OCI-LY1 (cell line): ENCODE results near the gene ARHGEF12.

ENCODE experiments used
- H2AFZ ChIP-seq: fragments of 200-600 bp; sonication (generic), shearing (Covaris generic); 2 replicates; pipeline ENCODE4 v1.6.0; 2014; ENCODE audit warnings: antibody characterized with exemption, mild to moderate bottlenecking, low read length
- H3F3A ChIP-seq: fragments of 200-600 bp; sonication (generic), shearing (Covaris generic); 2 replicates; pipeline ENCODE4 v1.6.0; 2014; ENCODE audit warnings: mild to moderate bottlenecking, antibody characterized with exemption, low read length, moderate library complexity; ENCODE audit not compliant: insufficient read depth
- H3K27ac ChIP-seq: fragments of 200-600 bp; sonication (generic); 2 replicates; pipeline ENCODE4 v1.5.1; 2014; ENCODE audit warnings: low read length, mixed run types, mild to moderate bottlenecking, low read depth; ENCODE audit not compliant: poor library complexity, severe bottlenecking
- H3K27me3 ChIP-seq: fragments of 200-600 bp; sonication (generic); 2 replicates; pipeline ENCODE4 v1.6.0; 2014; ENCODE audit warnings: antibody characterized with exemption, mild to moderate bottlenecking, low read length, moderate library complexity; ENCODE audit not compliant: insufficient read depth
- H3K36me3 ChIP-seq: fragments of 200-600 bp; sonication (generic); 2 replicates; pipeline ENCODE4 v1.6.1; 2014; ENCODE audit warnings: mild to moderate bottlenecking, antibody characterized with exemption, low read length, moderate library complexity, mixed read lengths; ENCODE audit not compliant: insufficient read depth
- H3K4me1 ChIP-seq: fragments of 200-600 bp; sonication (generic); 2 replicates; pipeline ENCODE4 v1.5.1; 2014; ENCODE audit warnings: mild to moderate bottlenecking, low read length, moderate library complexity; ENCODE audit not compliant: insufficient read depth, severe bottlenecking
- H3K4me2 ChIP-seq: fragments of 200-600 bp; sonication (generic), shearing (Covaris generic); 2 replicates; pipeline ENCODE4 v1.6.1; 2014; ENCODE audit warnings: low read length
- H3K4me3 ChIP-seq: fragments of 200-600 bp; sonication (generic); 2 replicates; pipeline ENCODE4 v1.5.1; 2014; ENCODE audit warnings: low read length, low read depth, mild to moderate bottlenecking, mixed read lengths; ENCODE audit not compliant: poor library complexity, severe bottlenecking
- H3K79me2 ChIP-seq: fragments of 200-600 bp; shearing (Covaris generic); 2 replicates; pipeline ENCODE4 v1.6.1; 2016; ENCODE audit warnings: mixed run types, low read length, mixed read lengths; ENCODE audit not compliant: insufficient read depth
- H3K9ac ChIP-seq: fragments of 200-600 bp; sonication (generic), shearing (Covaris generic); 2 replicates; pipeline ENCODE4 v1.6.1; 2014; ENCODE audit warnings: mild to moderate bottlenecking, low read length, mixed read lengths
- H3K9me2 ChIP-seq: fragments of 200-600 bp; sonication (generic), shearing (Covaris generic); 2 replicates; pipeline ENCODE4 v1.6.1; 2014; ENCODE audit warnings: low read depth, mild to moderate bottlenecking, low read length, mixed read lengths
- H3K9me3 ChIP-seq: fragments of 200-600 bp; shearing (Covaris generic); 2 replicates; pipeline ENCODE4 v1.6.1; 2014; ENCODE audit warnings: low read length, mixed read lengths
- H4K20me1 ChIP-seq: fragments of 200-600 bp; sonication (generic), shearing (Covaris generic); 2 replicates; pipeline ENCODE4 v1.6.0; 2016; ENCODE audit warnings: mild to moderate bottlenecking, low read length; ENCODE audit not compliant: insufficient read depth
- CTCF ChIP-seq: fragments of 200-600 bp; sonication (generic), shearing (Covaris generic); IDR thresholded peaks from 2 replicates; pipeline ENCODE4 v1.5.1; 2017; ENCODE audit warnings: mild to moderate bottlenecking, antibody characterized with exemption, low read length, moderate library complexity, mixed read lengths
- EZH2 ChIP-seq: fragments of 200-600 bp; sonication (generic), shearing (Covaris generic); IDR thresholded peaks from 2 replicates; pipeline ENCODE4 v1.8.0; 2017; ENCODE audit warnings: borderline replicate concordance, mixed run types, mild to moderate bottlenecking, antibody characterized with exemption, low read length, moderate library complexity, mixed read lengths

The ARHGEF12 gene

GRCh38 chr11:120303004-120303637 is 33.1 kb upstream of the ARHGEF12 start:
- Histone ChIP-seq H2AFZ (no peak overlapping the region), H3K9me2 (no peaks in the 10 kb centered on the region), H3K4me2 (no peak overlapping the region), H3K4me1 (no peaks in the 10 kb centered on the region), H3F3A (no peaks in the 10 kb centered on the region), H3K4me3 (no peak overlapping the region), H3K79me2 (no peaks in the 10 kb centered on the region), H3K9me3 (no peaks in the 10 kb centered on the region), H4K20me1 (no peaks in the 10 kb centered on the region), H3K36me3 (no peaks in the 10 kb centered on the region), H3K9ac (no peak overlapping the region), H3K27me3 (no peaks in the 10 kb centered on the region), H3K27ac (no peak overlapping the region)
- TF ChIP-seq EZH2, result no peak
- peak; percentile 80 for TF ChIP-seq CTCF

- Histone ChIP-seq H3F3A (no peaks in the 10 kb centered on the region), H3K9me2 (no peaks in the 10 kb centered on the region), H3K27me3 (no peaks in the 10 kb centered on the region; the same call in 1 of the 2 replicates)
These were observed 31.7 kb upstream of the ARHGEF12 start for GRCh38 chr11:120304526-120304925.

GRCh38 chr11:120305286-120305685 is 30.9 kb upstream of the ARHGEF12 start:
- H4K20me1 ChIP-seq, result no peaks in the 10 kb centered on the region
- no peaks in the 10 kb centered on the region for H3F3A ChIP-seq
- no peaks in the 10 kb centered on the region for H3K9me3 ChIP-seq
- no peaks in the 10 kb centered on the region for H3K79me2 ChIP-seq
- H3K4me2 ChIP-seq, result no peak overlapping the region
- H2AFZ ChIP-seq, result no peak overlapping the region
- H3K36me3 ChIP-seq, result no peaks in the 10 kb centered on the region
- TF ChIP-seq CTCF (no peak), EZH2 (no peak)
- no peaks in the 10 kb centered on the region; the same call in 1 of the 2 replicates for H3K27me3 ChIP-seq
- no peak overlapping the region for H3K27ac ChIP-seq
- no peaks in the 10 kb centered on the region for H3K4me1 ChIP-seq
- no peaks in the 10 kb centered on the region for H3K9me2 ChIP-seq
- H3K4me3 ChIP-seq, result no peak overlapping the region
- no peak overlapping the region for H3K9ac ChIP-seq

More at GRCh38 chr11:120304526-120304925, 31.7 kb upstream of the ARHGEF12 start:
- Histone ChIP-seq H3K36me3 (no peaks in the 10 kb centered on the region), H3K79me2 (no peaks in the 10 kb centered on the region), H4K20me1 (no peaks in the 10 kb centered on the region), H3K9ac (no peak overlapping the region), H3K4me3 (no peak overlapping the region), H3K27ac (no peak overlapping the region), H3K4me1 (no peaks in the 10 kb centered on the region), H3K9me3 (no peaks in the 10 kb centered on the region), H3K4me2 (no peak overlapping the region), H2AFZ (no peak overlapping the region)
- TF ChIP-seq EZH2, result no peak
- no peak for TF ChIP-seq CTCF
